ENCODE measurements around the gene LRRC47.

Gene LRRC47

GRCh38 chr1:3776231-3776961 is 19.9 kb downstream of the LRRC47 start:
- POLR2A ChIA-PET: interaction anchor here (1.2 kb wide), 1 partner anchor 82 kb away, joined by 4 read pairs; no protein-coding TSS in a partner anchor
- CTCF ChIA-PET: no interaction called here
- TF ChIP-seq PKNOX1 (IDR thresholded peaks at IDR 0.05) (no peak), TARDBP (IDR thresholded peaks at IDR 0.05) (no peak), ELF4 (IDR thresholded peaks at IDR 0.05) (no peak), LEF1 (IDR thresholded peaks at IDR 0.05; ENCODE audit: borderline replicate concordance) (no peak), SUZ12 (IDR thresholded peaks at IDR 0.05) (no peak), ARNT (IDR thresholded peaks at IDR 0.05) (no peak), ZNF384 (IDR thresholded peaks at IDR 0.05) (no peak), BHLHE40 (IDR thresholded peaks at IDR 0.05; ENCODE audit: borderline replicate concordance) (no peak)
- DNase-seq (ENCODE audit: extremely low spot score): no peak

GRCh38 chr1:3775490-3776230 is 20.6 kb downstream of the LRRC47 start:
- DNase-seq (ENCODE audit: extremely low spot score): peak; percentile 36
- TF ChIP-seq ARNT (IDR thresholded peaks at IDR 0.05) (no peak), BHLHE40 (IDR thresholded peaks at IDR 0.05; ENCODE audit: borderline replicate concordance) (no peak), FOXA1 (IDR thresholded peaks at IDR 0.05) (no peak), FOXK2 (IDR thresholded peaks at IDR 0.05) (no peak), SUZ12 (IDR thresholded peaks at IDR 0.05) (no peak), ELF4 (IDR thresholded peaks at IDR 0.05) (no peak), SP1 (IDR thresholded peaks at IDR 0.05) (no peak), CTBP1 (IDR thresholded peaks at IDR 0.05; ENCODE audit: borderline replicate concordance) (no peak), ZNF384 (IDR thresholded peaks at IDR 0.05) (no peak), FOXM1 (IDR thresholded peaks at IDR 0.05; ENCODE audit: borderline replicate concordance) (no peak), NFRKB (IDR thresholded peaks at IDR 0.05) (no peak), PKNOX1 (IDR thresholded peaks at IDR 0.05) (no peak), HDGF (IDR thresholded peaks at IDR 0.05; ENCODE audit: borderline replicate concordance) (no peak)

GRCh38 chr1:3774946-3775489 is 21.3 kb downstream of the LRRC47 start:
- POLR2A ChIA-PET: interaction anchor here (0.7 to 1.6 kb wide), 2 partner anchors 21 to 22 kb away, joined by 3 read pairs; partner anchors contain the start of gene LRRC47
- no peak for DNase-seq (ENCODE audit: extremely low spot score)
- CTCF ChIA-PET: no interaction called here
- TF ChIP-seq FOXA1 (IDR thresholded peaks at IDR 0.05) (no peak), CTBP1 (IDR thresholded peaks at IDR 0.05; ENCODE audit: borderline replicate concordance) (no peak), NFRKB (IDR thresholded peaks at IDR 0.05) (no peak), BHLHE40 (IDR thresholded peaks at IDR 0.05; ENCODE audit: borderline replicate concordance) (no peak), ARNT (IDR thresholded peaks at IDR 0.05) (no peak), HDGF (IDR thresholded peaks at IDR 0.05; ENCODE audit: borderline replicate concordance) (no peak), FOXM1 (IDR thresholded peaks at IDR 0.05; ENCODE audit: borderline replicate concordance) (no peak), SUZ12 (IDR thresholded peaks at IDR 0.05) (no peak), ZNF384 (IDR thresholded peaks at IDR 0.05) (no peak), PKNOX1 (IDR thresholded peaks at IDR 0.05) (no peak)

More at GRCh38 chr1:3775490-3776230, 20.6 kb downstream of the LRRC47 start:
- CTCF ChIA-PET: no interaction called here
- POLR2A ChIA-PET: interaction anchor here (0.7 to 1.2 kb wide), 2 partner anchors 21 to 83 kb away, joined by 3 to 4 read pairs; partner anchors contain the start of gene LRRC47

- no peak for DNase-seq (ENCODE audit: extremely low spot score)
- no peak for TF ChIP-seq ARNT (IDR thresholded peaks at IDR 0.05)
- no peak for TF ChIP-seq HDGF (IDR thresholded peaks at IDR 0.05; ENCODE audit: borderline replicate concordance)
- no peak for TF ChIP-seq PKNOX1 (IDR thresholded peaks at IDR 0.05)
- TF ChIP-seq FOXK2 (IDR thresholded peaks at IDR 0.05): no peak
- no peak for TF ChIP-seq ZNF384 (IDR thresholded peaks at IDR 0.05)
- TF ChIP-seq CTBP1 (IDR thresholded peaks at IDR 0.05; ENCODE audit: borderline replicate concordance): no peak
- TF ChIP-seq ELF4 (IDR thresholded peaks at IDR 0.05): no peak
- no peak for TF ChIP-seq FOXA1 (IDR thresholded peaks at IDR 0.05)
- TF ChIP-seq TARDBP (IDR thresholded peaks at IDR 0.05): no peak
- ChIA-PET CTCF (no interaction called here), POLR2A (interaction anchor here (1.6 kb wide), 1 partner anchor 22 kb away, joined by 3 read pairs; the partner anchor contains the start of gene LRRC47)
Measured at GRCh38 chr1:3774276-3774945, 21.9 kb downstream of the LRRC47 start.

Measured in HEK293T (cell line).